K562 (cell line): ENCODE results near the gene APC2. TPM values are rescaled to one million over a fixed set of nuclear protein-coding genes. Genes with fewer than 3 reads are reported as not detected.

Experiments used
- ATAC-seq: fragments of 200-7000 bp; cut with Tn5 transposase; 3 replicates; pipeline ENCODE4 v1.9.1; 2020; ENCODE audit warnings: moderate library complexity
- BruUV-seq: library from RNA; stranded (reverse); fragments of 400-500 nt; replicated peaks from 2 replicates; lab custom pipeline; 2021; lab: Mats Ljungman, UMichigan
- CTCF ChIA-PET: fragments of 300-600 bp; formaldehyde crosslinking; extraction: SDS; loops from one replicate; lab custom pipeline; 2021; ENCODE audit warnings: low intra/inter-chr PET ratio; lab: Yijun Ruan, JAX
- POLR2A ChIA-PET: fragments of 300-600, 350-650 bp; sonication (Branson Sonifier 250); formaldehyde crosslinking; extraction: SDS; loops from one replicate; lab custom pipeline; 2021; ENCODE audit warnings: antibody characterized with exemption, inconsistent platforms; lab: Yijun Ruan, JAX
- DNase-seq, 4 experiments: peaks; one replicate each; pipeline versions ENCODE4 v3.0.0 to v3.0.0-alpha.2; 2011 to 2018; ENCODE audit warnings: low spot score in 3 of 4, mixed read lengths in 3 of 4; ENCODE audit errors: extremely low read depth in 1 of 4
- FAIRE-seq: peaks from 2 replicates; lab custom pipeline; 2011; peaks lifted over from hg19 to GRCh38; lab: Jason Lieb, UNC
- H2AFZ ChIP-seq: 2 replicates; pipeline ENCODE4 v1.6.0; 2011; ENCODE audit warnings: low read depth, low read length, control low read depth, inconsistent platforms
- H3K27ac ChIP-seq: fragments of 200-600 bp; 3 replicates; pipeline ENCODE4 v1.8.0; 2011; ENCODE audit warnings: low read depth, mild to moderate bottlenecking, control low read depth, inconsistent platforms, low read length, moderate library complexity, mixed read lengths; ENCODE audit errors: extremely low read depth
- H3K27me3 ChIP-seq, 2 experiments: fragments of 300-600 bp in 1 of 2; 2 replicates in 1 of 2; 3 replicates in 1 of 2; pipeline versions ENCODE4 v1.6.0 to v1.8.0; 2011; ENCODE audit warnings: inconsistent platforms in 2 of 2, low read length in 2 of 2, mild to moderate bottlenecking in 1 of 2, mixed read lengths in 1 of 2, moderate library complexity in 1 of 2; ENCODE audit not compliant: control insufficient read depth in 2 of 2, insufficient read depth in 2 of 2
- H3K36me3 ChIP-seq: fragments of 300-600 bp; 3 replicates; pipeline ENCODE4 v1.8.0; 2011; ENCODE audit warnings: mild to moderate bottlenecking, low read length, inconsistent platforms; ENCODE audit not compliant: control insufficient read depth, insufficient read depth
- H3K4me1 ChIP-seq, 2 experiments: fragments of 200-600 bp in 1 of 2; replicated peaks in 1 of 2; 2 replicates in 1 of 2; 3 replicates in 1 of 2; pipeline versions ENCODE4 v1.5.1 to v1.8.0; 2011; ENCODE audit warnings: inconsistent platforms in 2 of 2, low read length in 2 of 2, mild to moderate bottlenecking in 1 of 2, mixed read lengths in 1 of 2, moderate library complexity in 1 of 2; ENCODE audit not compliant: control insufficient read depth in 2 of 2, insufficient read depth in 2 of 2
- H3K4me2 ChIP-seq: 2 replicates; pipeline ENCODE4 v1.6.1; 2011; ENCODE audit warnings: low read length, control low read depth, inconsistent platforms, mixed read lengths; ENCODE audit not compliant: insufficient read depth
- H3K4me3 ChIP-seq: fragments of 200-600 bp; sonication (generic), shearing (Covaris generic); 2 replicates; pipeline ENCODE4 v1.5.1; 2016; ENCODE audit warnings: control low read depth, inconsistent platforms
- H3K79me2 ChIP-seq: fragments of 200-600 bp; 3 replicates; pipeline ENCODE4 v1.8.0; 2011; ENCODE audit warnings: low read length, inconsistent platforms; ENCODE audit not compliant: control insufficient read depth, insufficient read depth
- H3K9ac ChIP-seq, 2 experiments: 2 replicates each; pipeline versions ENCODE4 v1.6.0 to v1.6.1; 2011; ENCODE audit warnings: low read depth in 2 of 2, low read length in 2 of 2, control low read depth in 1 of 2, inconsistent platforms in 1 of 2, mild to moderate bottlenecking in 1 of 2, mixed read lengths in 1 of 2; ENCODE audit not compliant: insufficient read depth in 1 of 2
- H3K9me1 ChIP-seq: one replicate; pipeline ENCODE4 v1.6.0; 2011; ENCODE audit warnings: inconsistent platforms, mild to moderate bottlenecking, low read length, moderate library complexity; ENCODE audit not compliant: control insufficient read depth, insufficient read depth
- H3K9me3 ChIP-seq: replicated peaks from 2 replicates; pipeline ENCODE4 v1.5.1; 2011; ENCODE audit warnings: low read depth, low read length, inconsistent platforms; ENCODE audit not compliant: control insufficient read depth, insufficient read depth
- H4K20me1 ChIP-seq: replicated peaks from 2 replicates; pipeline ENCODE4 v1.6.1; 2011; ENCODE audit warnings: low read length, inconsistent platforms, mixed read lengths; ENCODE audit not compliant: control insufficient read depth, insufficient read depth
- ATF1 ChIP-seq, 2 experiments: fragments of 450-650 bp in 1 of 2; IDR thresholded peaks; 2 replicates each; pipeline ENCODE4 v1.6.1; 2016; ENCODE audit warnings: missing compliant biosample characterization in 1 of 2, missing genetic modification characterization in 1 of 2
- E2F3 ChIP-seq: fragments of 250-450 bp; sonication (Bioruptor Pico); IDR thresholded peaks from 2 replicates; pipeline ENCODE4 v1.4.0; 2020; ENCODE audit warnings: mild to moderate bottlenecking
- ELF1 ChIP-seq: fragments of 200-800 bp; sonication (Bioruptor generic); IDR thresholded peaks from 2 replicates; pipeline ENCODE4 v1.6.1; 2016; ENCODE audit warnings: missing genetic modification characterization, missing compliant biosample characterization
- ETV5 ChIP-seq: sonication (generic); formaldehyde crosslinking; IDR thresholded peaks from 2 replicates; pipeline ENCODE4 v1.4.0; 2020; ENCODE audit warnings: low read depth, mild to moderate bottlenecking, missing genetic modification reagents
- HLTF ChIP-seq: fragments of 450-650 bp; IDR thresholded peaks from 2 replicates; pipeline ENCODE4 v1.6.1; 2016
- KLF13 ChIP-seq: fragments of 450-650 bp; IDR thresholded peaks from 2 replicates; pipeline ENCODE4 v1.6.1; 2016; ENCODE audit warnings: missing genetic modification characterization, low read depth, mild to moderate bottlenecking, missing compliant biosample characterization, moderate library complexity, borderline replicate concordance
- MTA3 ChIP-seq: fragments of 450-650 bp; formaldehyde crosslinking; IDR thresholded peaks from 2 replicates; pipeline ENCODE4 v1.6.1; 2017; ENCODE audit warnings: mild to moderate bottlenecking, borderline replicate concordance
- MXI1 ChIP-seq: IDR thresholded peaks from 2 replicates; pipeline ENCODE4 v1.6.1; 2011; ENCODE audit warnings: low read depth, mild to moderate bottlenecking, improper control_type of control experiment, low read length
- SP1 ChIP-seq: sonication (generic); formaldehyde crosslinking; IDR thresholded peaks from 2 replicates; pipeline ENCODE4 v1.8.1; 2022; ENCODE audit warnings: mild to moderate bottlenecking, missing genetic modification reagents
- WGBS: fragments of 100-300 bp; shearing (Covaris generic); methylation state at CpG from one replicate; pipeline ENCODE4 v1.1.6; 2016; ENCODE audit warnings: low coverage, mixed read lengths; ENCODE audit not compliant: insufficient coverage; ENCODE audit errors: missing lambda C conversion rate; 5-methylcytosine and 5-hydroxymethylcytosine counted together
- in situ Hi-C: fragments of 300-500 bp; cut with MboI; formaldehyde crosslinking; loops from 4 replicates; pipeline ENCODE4 v1.15.0; 2018; ENCODE audit warnings: inconsistent platforms, mixed read lengths
- intact Hi-C: fragments of 100-400 bp; cut with micrococcal nuclease; formaldehyde crosslinking; loops from 2 replicates; pipeline ENCODE4 v1.14.2; 2022
- polyA plus RNA-seq, 8 experiments: library from polyadenylated mRNA; depleted of rRNA in 4 of 8; stranded (reverse) in 5 of 8; unstranded in 3 of 8; fragments of >200 nt; fragmentation: Nextera tagmentation in 2 of 8; fragmentation: Illumina TruSeq in 1 of 8; extraction: Ambion mirVana in 2 of 8; extraction: Trizol in 1 of 8; gene quantifications; 2 replicates each; pipeline versions ENCODE4 v1.2.1 to v1.2.3, GENCODE V29; 2011 to 2014; ENCODE audit warnings: inconsistent platforms in 1 of 8, missing spikeins in 1 of 8
- total RNA-seq, 7 experiments: library from RNA; depleted of rRNA in 6 of 7; stranded (reverse); fragments of >200 nt in 6 of 7; fragmentation: Illumina TruSeq in 2 of 7; extraction: Trizol in 2 of 7; gene quantifications; 2 replicates each; pipeline versions ENCODE4 v1.2.1 to v1.2.3, GENCODE V29; 2011 to 2021; ENCODE audit warnings: low replicate concordance in 1 of 7
- TF ChIP-seq, protein P1 (sequence below): fragments of 450-650 bp; IDR thresholded peaks from 2 replicates; pipeline ENCODE4 v1.6.1; 2018; ENCODE audit not compliant: partially characterized antibody
- TF ChIP-seq, protein P2 (sequence below), 3 experiments: fragments of 200-800 bp in 1 of 3; fragments of 250-450 bp in 1 of 3; fragments of 450-650 bp in 1 of 3; sonication (Bioruptor Pico) in 1 of 3; sonication (Bioruptor generic) in 1 of 3; formaldehyde crosslinking in 1 of 3; IDR thresholded peaks; 2 replicates each; pipeline versions ENCODE4 v1.6.1 to v1.8.0; 2016 to 2022; ENCODE audit warnings: mild to moderate bottlenecking in 2 of 3, missing genetic modification characterization in 2 of 3, missing compliant biosample characterization in 1 of 3, moderate library complexity in 1 of 3
- TF ChIP-seq, protein P3 (sequence below): sonication (generic); formaldehyde crosslinking; IDR thresholded peaks from 2 replicates; pipeline ENCODE4 v1.9.0; 2022; ENCODE audit warnings: mild to moderate bottlenecking, missing genetic modification reagents

Gene APC2
- total and polyA plus RNA-seq, 9 of the 15 experiments (the other 6 are each of a cell fraction or from before 2014, with no cell fraction given) = 0.01 to 0.40 (median 0.05) TPM; not detected in 3

DNA sequence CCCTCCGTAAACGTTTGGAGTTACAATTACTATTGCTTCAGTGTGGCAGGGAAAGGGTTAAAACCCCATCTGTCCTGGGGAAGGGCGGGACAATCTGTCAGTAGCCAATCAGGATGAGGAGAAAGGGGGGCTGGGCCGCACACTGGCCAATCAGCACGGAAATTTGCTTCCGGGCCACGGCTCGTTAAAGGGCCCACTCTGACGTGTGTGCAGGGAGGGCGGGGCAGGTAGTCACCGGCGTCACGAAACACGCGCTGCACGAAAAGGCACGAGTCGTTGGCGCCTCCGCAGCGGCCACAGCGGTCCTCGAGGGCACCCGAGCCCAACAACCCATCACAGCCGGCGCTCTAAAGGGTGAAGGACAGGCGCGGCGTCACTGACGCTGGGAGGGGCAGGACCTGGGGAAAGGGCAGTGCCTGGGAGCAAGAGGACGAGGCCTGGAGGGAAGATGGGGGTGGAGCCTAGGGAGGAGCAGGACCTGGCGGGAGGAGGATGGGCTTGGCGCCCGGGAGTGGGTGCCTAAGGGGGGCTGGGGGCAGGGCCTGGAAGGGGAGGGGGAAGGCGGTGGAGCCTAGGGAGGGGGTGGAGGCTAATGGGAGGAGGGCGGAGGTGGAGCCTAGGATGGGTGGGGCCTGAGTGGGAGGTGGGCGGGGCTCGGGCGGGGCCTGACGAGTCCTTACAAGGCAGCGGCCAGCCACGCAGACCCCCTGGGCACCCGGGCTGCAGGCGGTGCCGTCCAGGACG, 58.0 kb downstream of the APC2 start:
- H3K4me3 ChIP-seq = peak overlapping the region; percentile 58
- peak overlapping the region; percentile 94 for H2AFZ ChIP-seq
- intact Hi-C loops (no loop called here), in situ Hi-C loops (loop anchor here (5.0 kb wide), 1 partner anchor 51 kb away; no protein-coding TSS in a partner anchor)
- H3K9me1 ChIP-seq = no peaks in the 10 kb centered on the region
- peak overlapping the region; percentile 90 for H3K27ac ChIP-seq
- H4K20me1 ChIP-seq = no peaks in the 10 kb centered on the region
- peaks cover 14% of the 10 kb centered on the region; the same call in 2 of the 3 replicates for H3K36me3 ChIP-seq
- peak; percentile 100 for FAIRE-seq
- peak; percentile 90 for ATAC-seq
- WGBS = under 1% methylated on average over 24 of the region's 46 CpGs
- POLR2A ChIA-PET = interaction anchor here (0.6 to 1.0 kb wide), 2 partner anchors 102 to 238 kb away, joined by 3 read pairs; partner anchors contain the start of gene CIRBP
- no peaks in the 10 kb centered on the region for H3K9me3 ChIP-seq
- no TSS peak for BruUV-seq
- H3K79me2 ChIP-seq = peaks cover 11% of the 10 kb centered on the region; the same call in 2 of the 3 replicates
- peak; percentile 97 to 100 (median 98) for DNase-seq
- H3K4me2 ChIP-seq = peak overlapping the region; percentile 96
- peaks cover 12 to 69% of the 10 kb centered on the region in 2 experiments for H3K4me1 ChIP-seq
- H3K27me3 ChIP-seq = no peaks in the 10 kb centered on the region
- CTCF ChIA-PET = no interaction called here
- H3K9ac ChIP-seq = peak overlapping the region; percentile 77 to 91
- TF ChIP-seq HLTF = peak; percentile 23; the same call in 1 of the 2 replicates
- 0 out of 2 replicates have a peak, but pooled peaks have one; percentile 47 for TF ChIP-seq ETV5 (CRISPR knock-in tag)
- TF ChIP-seq KLF13 (tag) = peak; percentile 83
- peak; percentile 93 for TF ChIP-seq ELF1 (tag)
- 0 out of 2 replicates have a peak, but pooled peaks have one; percentile 62 for TF ChIP-seq E2F3
- TF ChIP-seq SP1 (CRISPR knock-in tag) = peak; percentile 77
- TF ChIP-seq, protein P1, sequence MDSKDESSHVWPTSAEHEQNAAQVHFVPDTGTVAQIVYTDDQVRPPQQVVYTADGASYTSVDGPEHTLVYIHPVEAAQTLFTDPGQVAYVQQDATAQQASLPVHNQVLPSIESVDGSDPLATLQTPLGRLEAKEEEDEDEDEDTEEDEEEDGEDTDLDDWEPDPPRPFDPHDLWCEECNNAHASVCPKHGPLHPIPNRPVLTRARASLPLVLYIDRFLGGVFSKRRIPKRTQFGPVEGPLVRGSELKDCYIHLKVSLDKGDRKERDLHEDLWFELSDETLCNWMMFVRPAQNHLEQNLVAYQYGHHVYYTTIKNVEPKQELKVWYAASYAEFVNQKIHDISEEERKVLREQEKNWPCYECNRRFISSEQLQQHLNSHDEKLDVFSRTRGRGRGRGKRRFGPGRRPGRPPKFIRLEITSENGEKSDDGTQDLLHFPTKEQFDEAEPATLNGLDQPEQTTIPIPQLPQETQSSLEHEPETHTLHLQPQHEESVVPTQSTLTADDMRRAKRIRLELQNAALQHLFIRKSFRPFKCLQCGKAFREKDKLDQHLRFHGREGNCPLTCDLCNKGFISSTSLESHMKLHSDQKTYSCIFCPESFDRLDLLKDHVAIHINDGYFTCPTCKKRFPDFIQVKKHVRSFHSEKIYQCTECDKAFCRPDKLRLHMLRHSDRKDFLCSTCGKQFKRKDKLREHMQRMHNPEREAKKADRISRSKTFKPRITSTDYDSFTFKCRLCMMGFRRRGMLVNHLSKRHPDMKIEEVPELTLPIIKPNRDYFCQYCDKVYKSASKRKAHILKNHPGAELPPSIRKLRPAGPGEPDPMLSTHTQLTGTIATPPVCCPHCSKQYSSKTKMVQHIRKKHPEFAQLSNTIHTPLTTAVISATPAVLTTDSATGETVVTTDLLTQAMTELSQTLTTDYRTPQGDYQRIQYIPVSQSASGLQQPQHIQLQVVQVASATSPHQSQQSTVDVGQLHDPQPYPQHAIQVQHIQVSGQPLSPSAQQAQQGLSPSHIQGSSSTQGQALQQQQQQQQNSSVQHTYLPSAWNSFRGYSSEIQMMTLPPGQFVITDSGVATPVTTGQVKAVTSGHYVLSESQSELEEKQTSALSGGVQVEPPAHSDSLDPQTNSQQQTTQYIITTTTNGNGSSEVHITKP = peak; percentile 9
- TF ChIP-seq, protein P2, sequence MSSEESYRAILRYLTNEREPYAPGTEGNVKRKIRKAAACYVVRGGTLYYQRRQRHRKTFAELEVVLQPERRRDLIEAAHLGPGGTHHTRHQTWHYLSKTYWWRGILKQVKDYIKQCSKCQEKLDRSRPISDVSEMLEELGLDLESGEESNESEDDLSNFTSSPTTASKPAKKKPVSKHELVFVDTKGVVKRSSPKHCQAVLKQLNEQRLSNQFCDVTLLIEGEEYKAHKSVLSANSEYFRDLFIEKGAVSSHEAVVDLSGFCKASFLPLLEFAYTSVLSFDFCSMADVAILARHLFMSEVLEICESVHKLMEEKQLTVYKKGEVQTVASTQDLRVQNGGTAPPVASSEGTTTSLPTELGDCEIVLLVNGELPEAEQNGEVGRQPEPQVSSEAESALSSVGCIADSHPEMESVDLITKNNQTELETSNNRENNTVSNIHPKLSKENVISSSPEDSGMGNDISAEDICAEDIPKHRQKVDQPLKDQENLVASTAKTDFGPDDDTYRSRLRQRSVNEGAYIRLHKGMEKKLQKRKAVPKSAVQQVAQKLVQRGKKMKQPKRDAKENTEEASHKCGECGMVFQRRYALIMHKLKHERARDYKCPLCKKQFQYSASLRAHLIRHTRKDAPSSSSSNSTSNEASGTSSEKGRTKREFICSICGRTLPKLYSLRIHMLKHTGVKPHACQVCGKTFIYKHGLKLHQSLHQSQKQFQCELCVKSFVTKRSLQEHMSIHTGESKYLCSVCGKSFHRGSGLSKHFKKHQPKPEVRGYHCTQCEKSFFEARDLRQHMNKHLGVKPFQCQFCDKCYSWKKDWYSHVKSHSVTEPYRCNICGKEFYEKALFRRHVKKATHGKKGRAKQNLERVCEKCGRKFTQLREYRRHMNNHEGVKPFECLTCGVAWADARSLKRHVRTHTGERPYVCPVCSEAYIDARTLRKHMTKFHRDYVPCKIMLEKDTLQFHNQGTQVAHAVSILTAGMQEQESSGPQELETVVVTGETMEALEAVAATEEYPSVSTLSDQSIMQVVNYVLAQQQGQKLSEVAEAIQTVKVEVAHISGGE (CRISPR knock-in tag; IDR thresholded peaks at IDR 0.05) = 0 out of 6 replicates have a peak, but pooled peaks of 1 of the 3 experiments have one; percentile 62
- peak; percentile 52; the same call in 1 of the 2 replicates for TF ChIP-seq ATF1 (CRISPR knock-in tag; IDR thresholded peaks at IDR 0.05)
- peak; percentile 97 for TF ChIP-seq ATF1 (tag; IDR thresholded peaks at IDR 0.05)
- TF ChIP-seq MTA3 = peak; percentile 82; the same call in 1 of the 2 replicates
- TF ChIP-seq, protein P3, sequence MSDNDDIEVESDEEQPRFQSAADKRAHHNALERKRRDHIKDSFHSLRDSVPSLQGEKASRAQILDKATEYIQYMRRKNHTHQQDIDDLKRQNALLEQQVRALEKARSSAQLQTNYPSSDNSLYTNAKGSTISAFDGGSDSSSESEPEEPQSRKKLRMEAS (CRISPR knock-in tag) = peak; percentile 96
- TF ChIP-seq MXI1 = 0 out of 2 replicates have a peak, but pooled peaks have one; percentile 42
